HCT116 (cell line): Measurements from ENCODE around the gene KCND1.

Experiments
- ATF3 ChIP-seq: IDR thresholded peaks from 2 replicates; pipeline ENCODE4 v1.6.1; 2012
- CTCF ChIP-seq, 3 experiments: fragments of 200-600 bp in 1 of 3; sonication (generic) in 1 of 3; IDR thresholded peaks in 2 of 3; conservative IDR thresholded peaks in 1 of 3; 2 replicates each; pipeline ENCODE4 v1.5.1; 2012 to 2017; ENCODE audit warnings: low read depth in 2 of 3, low read length in 2 of 3, antibody characterized with exemption in 1 of 3, borderline replicate concordance in 1 of 3, control low read depth in 1 of 3, mild to moderate bottlenecking in 1 of 3, mixed read lengths in 1 of 3, mixed run types in 1 of 3, moderate library complexity in 1 of 3; ENCODE audit not compliant: insufficient read depth in 1 of 3
- EGR1 ChIP-seq: IDR thresholded peaks from 2 replicates; pipeline ENCODE4 v1.6.1; 2012; ENCODE audit warnings: low read depth
- EZH2 ChIP-seq: fragments of 200-600 bp; sonication (generic); IDR thresholded peaks from 2 replicates; pipeline ENCODE4 v1.6.1; 2017; ENCODE audit warnings: antibody characterized with exemption, mixed run types
- MAX ChIP-seq: IDR thresholded peaks from 2 replicates; pipeline ENCODE4 v1.6.1; 2012
- POLR2A ChIP-seq: IDR thresholded peaks from 2 replicates; pipeline ENCODE4 v1.7.0; 2011; ENCODE audit warnings: borderline replicate concordance; ENCODE audit not compliant: insufficient read depth, insufficient read length; ENCODE audit errors: extremely low read depth
- POLR2AphosphoS5 ChIP-seq: IDR thresholded peaks from 2 replicates; pipeline ENCODE4 v1.6.1; 2011; ENCODE audit warnings: mild to moderate bottlenecking, low read depth, low read length, moderate library complexity
- RAD21 ChIP-seq: IDR thresholded peaks from 2 replicates; pipeline ENCODE4 v1.6.1; 2012; ENCODE audit warnings: low read depth, mild to moderate bottlenecking
- SP1 ChIP-seq: IDR thresholded peaks from 2 replicates; pipeline ENCODE4 v1.6.1; 2012; ENCODE audit warnings: low read depth
- TCF7L2 ChIP-seq: IDR thresholded peaks from 2 replicates; pipeline ENCODE4 v1.7.0; 2011; ENCODE audit warnings: borderline replicate concordance, inconsistent platforms; ENCODE audit not compliant: insufficient read depth, insufficient read length; ENCODE audit errors: extremely low read depth
- ZFX ChIP-seq: fragments of 450-650 bp; IDR thresholded peaks from 2 replicates; pipeline ENCODE4 v1.6.1; 2017
- ZNF274 ChIP-seq: fragments of 200-500 bp; sonication (Bioruptor generic); IDR thresholded peaks from 2 replicates; pipeline ENCODE4 v1.6.1; 2014; ENCODE audit warnings: mild to moderate bottlenecking, low read depth, low read length, inconsistent platforms

DNA sequence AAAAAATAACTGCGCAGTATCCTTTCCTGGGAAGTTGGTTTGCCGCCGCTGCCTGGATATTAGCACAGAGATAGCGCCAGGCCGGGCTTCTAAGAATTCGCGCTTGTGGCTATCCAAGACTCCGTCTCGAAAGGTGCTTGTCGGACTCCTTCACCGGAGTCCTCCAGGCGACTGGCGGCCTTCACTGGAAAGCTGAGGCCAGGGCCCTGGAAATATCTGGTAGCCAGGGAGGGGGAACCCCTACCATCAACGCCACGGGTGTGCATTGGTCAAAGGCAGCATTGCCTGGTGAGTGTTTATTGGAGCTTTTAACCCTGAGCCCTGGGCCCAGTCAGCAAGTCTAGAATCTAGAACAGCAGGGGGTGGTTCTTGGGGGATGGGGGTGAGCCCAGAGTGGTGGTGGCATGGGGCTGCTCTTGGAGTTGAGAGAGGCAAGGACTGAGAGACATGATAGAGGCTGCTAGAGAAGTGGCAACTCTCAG is 52.2 kb downstream of the KCND1 start:
- no peak for TF ChIP-seq EGR1
- no peak for TF ChIP-seq POLR2AphosphoS5
- TF ChIP-seq CTCF (IDR thresholded peaks at IDR 0.05 in 2 of 3, conservative IDR thresholded peaks at IDR 0.05 in 1 of 3; ENCODE audit: borderline replicate concordance in 1 of 3, insufficient read depth in 1 of 3, low read depth in 2 of 3, low read length in 2 of 3): no peak
- TF ChIP-seq TCF7L2: no peak
- TF ChIP-seq POLR2A: no peak
- no peak for TF ChIP-seq ZNF274
- TF ChIP-seq EZH2: no peak
- TF ChIP-seq ATF3: no peak
- no peak for TF ChIP-seq SP1
- TF ChIP-seq RAD21: no peak
- no peak for TF ChIP-seq ZFX
- TF ChIP-seq MAX: no peak
